HEK293 (cell line): ENCODE measurements around the gene DEAF1.

Source experiments
- CTCF ChIP-seq: fragments of 450-650 bp; formaldehyde crosslinking; IDR thresholded peaks from 2 replicates; pipeline ENCODE4 v1.5.1; 2016; ENCODE audit warnings: missing biosample characterization, missing genetic modification characterization
- HOXA7 ChIP-seq: sonication (generic); formaldehyde crosslinking; IDR thresholded peaks from 2 replicates; pipeline ENCODE4 v1.8.1; 2022; ENCODE audit warnings: missing genetic modification reagents, borderline replicate concordance
- OSR2 ChIP-seq: fragments of 450-650 bp; formaldehyde crosslinking; IDR thresholded peaks from 2 replicates; pipeline ENCODE4 v1.5.1; 2016; ENCODE audit warnings: missing biosample characterization, missing genetic modification characterization
- REST ChIP-seq: fragments of 450-650 bp; formaldehyde crosslinking; IDR thresholded peaks from 2 replicates; pipeline ENCODE4 v1.5.1; 2016; ENCODE audit warnings: missing biosample characterization, missing genetic modification characterization
- ZNF146 ChIP-seq: fragments of 450-650 bp; formaldehyde crosslinking; IDR thresholded peaks from 2 replicates; pipeline ENCODE4 v1.5.1; 2016; ENCODE audit warnings: missing biosample characterization, missing genetic modification characterization
- TF ChIP-seq, protein P1 (sequence below): fragments of 450-650 bp; formaldehyde crosslinking; optimal IDR thresholded peaks from 2 replicates; pipeline ENCODE3; 2016; ENCODE audit warnings: missing biosample characterization, mild to moderate bottlenecking, missing genetic modification characterization
- TF ChIP-seq, protein P2 (sequence below): sonication (generic); formaldehyde crosslinking; IDR thresholded peaks from 2 replicates; pipeline ENCODE4 v1.8.1; 2022; ENCODE audit warnings: mild to moderate bottlenecking, moderate library complexity, missing genetic modification reagents

DNA sequence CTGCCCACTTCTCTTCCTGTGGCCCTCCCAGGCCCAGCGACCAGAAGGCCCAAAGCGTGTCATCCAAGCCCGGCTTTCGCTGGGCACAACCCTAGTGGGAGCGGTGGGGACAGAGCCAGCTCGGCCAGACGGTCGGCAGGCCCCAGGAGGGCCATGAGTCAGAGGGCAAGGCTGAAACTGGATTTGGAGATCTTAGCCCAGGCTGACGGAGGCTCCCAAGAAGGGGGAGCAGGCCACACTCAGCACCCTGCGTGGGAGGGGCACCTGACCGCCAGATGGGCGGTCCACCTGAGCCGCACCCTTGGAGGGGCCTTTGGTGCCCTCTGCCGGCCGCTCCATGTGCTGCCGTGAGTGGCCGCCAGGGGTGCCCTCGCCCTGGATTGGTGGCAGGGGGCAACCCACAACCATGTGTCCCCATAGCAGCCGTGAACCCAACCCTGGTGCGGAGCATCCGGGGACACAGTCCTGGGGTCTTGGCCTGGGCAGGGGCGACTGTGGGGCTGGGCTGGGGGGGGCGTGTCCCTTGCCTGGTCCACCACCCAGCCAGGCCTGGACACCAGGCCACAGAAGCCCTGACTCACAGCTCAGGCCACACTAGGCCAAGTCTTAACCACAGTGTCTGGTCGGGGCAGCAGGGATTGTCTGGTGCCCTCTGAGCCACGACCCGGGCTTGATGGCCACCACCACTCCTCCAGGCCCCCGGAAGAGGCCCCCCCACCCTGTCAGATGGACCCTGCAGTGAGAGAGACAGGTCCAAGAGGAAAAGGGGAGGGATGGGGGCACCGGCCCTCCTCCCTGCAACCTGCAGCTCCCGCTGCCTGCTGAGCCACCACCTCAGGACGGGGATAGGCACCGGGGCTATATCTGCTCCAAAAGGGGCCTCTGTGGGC, 33.1 kb upstream of the DEAF1 start:
- TF ChIP-seq CTCF (peak; percentile 97), HOXA7 (CRISPR knock-in tag) (no peak), ZNF146 (no peak), REST (tag by site-specific recombination) (no peak), OSR2 (tag by site-specific recombination) (no peak)
- TF ChIP-seq, protein P1, sequence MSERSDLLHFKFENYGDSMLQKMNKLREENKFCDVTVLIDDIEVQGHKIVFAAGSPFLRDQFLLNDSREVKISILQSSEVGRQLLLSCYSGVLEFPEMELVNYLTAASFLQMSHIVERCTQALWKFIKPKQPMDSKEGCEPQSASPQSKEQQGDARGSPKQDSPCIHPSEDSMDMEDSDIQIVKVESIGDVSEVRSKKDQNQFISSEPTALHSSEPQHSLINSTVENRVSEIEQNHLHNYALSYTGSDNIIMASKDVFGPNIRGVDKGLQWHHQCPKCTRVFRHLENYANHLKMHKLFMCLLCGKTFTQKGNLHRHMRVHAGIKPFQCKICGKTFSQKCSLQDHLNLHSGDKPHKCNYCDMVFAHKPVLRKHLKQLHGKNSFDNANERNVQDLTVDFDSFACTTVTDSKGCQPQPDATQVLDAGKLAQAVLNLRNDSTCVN (tag by site-specific recombination), result no peak
- TF ChIP-seq, protein P2, sequence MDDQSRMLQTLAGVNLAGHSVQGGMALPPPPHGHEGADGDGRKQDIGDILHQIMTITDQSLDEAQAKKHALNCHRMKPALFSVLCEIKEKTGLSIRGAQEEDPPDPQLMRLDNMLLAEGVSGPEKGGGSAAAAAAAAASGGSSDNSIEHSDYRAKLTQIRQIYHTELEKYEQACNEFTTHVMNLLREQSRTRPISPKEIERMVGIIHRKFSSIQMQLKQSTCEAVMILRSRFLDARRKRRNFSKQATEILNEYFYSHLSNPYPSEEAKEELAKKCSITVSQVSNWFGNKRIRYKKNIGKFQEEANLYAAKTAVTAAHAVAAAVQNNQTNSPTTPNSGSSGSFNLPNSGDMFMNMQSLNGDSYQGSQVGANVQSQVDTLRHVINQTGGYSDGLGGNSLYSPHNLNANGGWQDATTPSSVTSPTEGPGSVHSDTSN (CRISPR knock-in tag), result no peak
